Caki2 (cell line): ENCODE results near the gene CAVIN4. TPM values are rescaled to one million over a fixed set of nuclear protein-coding genes. Genes with fewer than 3 reads are reported as not detected.

Experiments used
- total RNA-seq: library from RNA; depleted of rRNA; stranded (reverse); fragments of >200 nt; shearing (Covaris generic); gene quantifications from 2 replicates; pipeline ENCODE4 v1.2.3, GENCODE V29; 2014; ENCODE audit warnings: low replicate concordance; rRNA removed

The CAVIN4 gene
- total RNA-seq, 1 experiment from 2014 or later: 0.74 TPM

Other genes with a start within 250 kb of the CAVIN4 start
- 20.6 and 25.8 TPM in 2 replicates for gene TEX10, start 225.1 kb upstream of the CAVIN4 start, total RNA-seq
- 66.6 and 90.2 TPM in 2 replicates for gene MSANTD3, start 150.9 kb upstream of the CAVIN4 start, total RNA-seq
- 3.1 and 27.3 TPM in 2 replicates for gene TMEFF1, start 104.9 kb upstream of the CAVIN4 start, total RNA-seq